Stimulated activated CD8-positive, alpha-beta memory T cell treated with anti-CD3 and anti-CD28 coated beads, Interleukin-2, amount 100 ng/mL, for 1 hour (primary cell): Measurements from ENCODE around the gene FIS1.
A peak's percentile ranks its signal among the peaks of the same experiment; 100 is the strongest.
"Not testable (repeated sequence)": the region's sequence is repeated elsewhere in the genome, so short reads cannot be mapped to it uniquely, and the experiment has no call there.

Experiments
- DNase-seq, 2 donors: peaks; one replicate each; pipeline ENCODE4 v3.0.0-alpha.2; 2020; ENCODE audit warnings: low read depth in 2 of 2

FIS1 gene

GRCh38 chr7:101244375-101245146 is at the start of gene FIS1:
Gene FIS1 (minus strand): TSS chr7:101245081. CDS start chr7:101245004, 77 bp downstream.
- DNase-seq = peak; percentile 84 to 88

- DNase-seq = no peak
Observed at GRCh38 chr7:101294039-101294831, 49.4 kb upstream of the FIS1 start.

- not testable (repeated sequence) for DNase-seq
Observed at GRCh38 chr7:101293069-101294021, 48.5 kb upstream of the FIS1 start.

GRCh38 chr7:101292566-101292965 is 47.7 kb upstream of the FIS1 start:
- not testable (repeated sequence) for DNase-seq

- DNase-seq = peak; percentile 32 to 41
Observed at GRCh38 chr7:101290186-101291037, 45.5 kb upstream of the FIS1 start.

GRCh38 chr7:101289687-101290086 is 44.8 kb upstream of the FIS1 start:
- DNase-seq = not testable (repeated sequence)

- DNase-seq = no peak
Observed at GRCh38 chr7:101288439-101288838, 43.6 kb upstream of the FIS1 start.

- DNase-seq = no peak
Observed at GRCh38 chr7:101287032-101287431, 42.2 kb upstream of the FIS1 start.

- not testable (repeated sequence) for DNase-seq
Observed at GRCh38 chr7:101285880-101286279, 41.0 kb upstream of the FIS1 start.

GRCh38 chr7:101285171-101285570 is 40.3 kb upstream of the FIS1 start:
- DNase-seq = no peak

GRCh38 chr7:101280912-101281311 is 36.0 kb upstream of the FIS1 start:
- not testable (repeated sequence) for DNase-seq

- no peak for DNase-seq
Observed at GRCh38 chr7:101278461-101279292, 33.8 kb upstream of the FIS1 start.

- no peak for DNase-seq
Observed at GRCh38 chr7:101277155-101277554, 32.3 kb upstream of the FIS1 start.

- no peak for DNase-seq
Observed at GRCh38 chr7:101273206-101273605, 28.3 kb upstream of the FIS1 start.

GRCh38 chr7:101271021-101271420 is 26.1 kb upstream of the FIS1 start:
- DNase-seq = no peak

GRCh38 chr7:101269664-101270063 is 24.8 kb upstream of the FIS1 start:
- DNase-seq = no peak

GRCh38 chr7:101265622-101266516 is 21.0 kb upstream of the FIS1 start:
- DNase-seq = no peak

GRCh38 chr7:101264102-101264706 is 19.3 kb upstream of the FIS1 start:
- not testable (repeated sequence) for DNase-seq
